Articular chondrocyte of knee joint (primary cell): ENCODE results near the gene PHKB. TPM values are rescaled to one million over a fixed set of nuclear protein-coding genes. Genes with fewer than 3 reads are reported as not detected.

Experiments used
- small RNA-seq: library from RNA; depleted of rRNA; stranded (forward); fragments of <200 nt; gene quantifications from one replicate; pipeline ENCODE3, GENCODE V24; 2012
- total RNA-seq: library from RNA; depleted of rRNA; stranded (reverse); fragments of >200 nt; gene quantifications from 2 replicates; pipeline ENCODE4 v1.2.3, GENCODE V29; 2012

The PHKB gene
- 98.8 and 101 TPM in 2 replicates for total RNA-seq

GRCh38 chr16:47460711-47461597 is at the start of gene PHKB, which contains the start of gene ITFG1:
Gene PHKB (plus strand): TSS chr16:47461331. CDS start chr16:47461351, 20 bp downstream.
Gene ITFG1 (minus strand): TSS chr16:47461063. CDS start chr16:47461045, 18 bp downstream.

Small RNA genes within 50 kb of the gene (small RNA-seq; reads per million reads assigned to genes)
- not detected for gene RNA5SP425

Other genes starting within 250 kb of the PHKB start
- 82.8 and 85.2 TPM in 2 replicates for gene ITFG1, start 268 bp upstream of the PHKB start, total RNA-seq